Activated naive CD8-positive, alpha-beta T cell treated with anti-CD3 and anti-CD28 coated beads, Interleukin-2, amount 10 ng/mL, durations not matched to agents 7 days and 5 days (primary cell): ENCODE data around the gene KICS2. TPM values are rescaled to one million over a fixed set of nuclear protein-coding genes. Genes with fewer than 3 reads are reported as not detected.

Source experiments
- ATAC-seq: fragments of 150-1000 bp; cut with Tn5 transposase; one replicate; pipeline ENCODE4 v1.10.0; 2021; ENCODE audit warnings: low read depth, moderate library complexity
- POLR2A ChIA-PET: fragments of 350-600 bp; sonication (Branson Sonifier 250); formaldehyde crosslinking; loops from one replicate; lab custom pipeline; 2021; ENCODE audit warnings: antibody characterized with exemption; lab: Charles Lee
- DNase-seq: peaks from one replicate; pipeline ENCODE4 v3.0.0; 2021
- H3K27ac Mint-ChIP-seq: one replicate; pipeline ENCODE4 v1.8.0; 2022; ENCODE audit warnings: mild to moderate bottlenecking, mixed read lengths
- H3K27me3 Mint-ChIP-seq: one replicate; pipeline ENCODE4 v1.8.0; 2022; ENCODE audit warnings: mild to moderate bottlenecking, moderate library complexity, mixed read lengths
- H3K36me3 Mint-ChIP-seq: one replicate; pipeline ENCODE4 v1.8.0; 2021; ENCODE audit warnings: mild to moderate bottlenecking, mixed read lengths
- H3K4me1 Mint-ChIP-seq: one replicate; pipeline ENCODE4 v1.8.0; 2021; ENCODE audit warnings: mixed read lengths
- H3K4me3 Mint-ChIP-seq: one replicate; pipeline ENCODE4 v1.8.0; 2022; ENCODE audit warnings: mild to moderate bottlenecking, moderate library complexity, mixed read lengths
- H3K9me3 Mint-ChIP-seq: one replicate; pipeline ENCODE4 v1.8.0; 2021; ENCODE audit warnings: mixed read lengths
- total RNA-seq, 2 experiments: library from RNA; stranded (reverse); gene quantifications; one replicate each; pipeline ENCODE4 v1.2.3, GENCODE V29; 2021

Gene KICS2
- 10 to 100 TPM; 10.3 to 13.7 TPM for total RNA-seq

DNA sequence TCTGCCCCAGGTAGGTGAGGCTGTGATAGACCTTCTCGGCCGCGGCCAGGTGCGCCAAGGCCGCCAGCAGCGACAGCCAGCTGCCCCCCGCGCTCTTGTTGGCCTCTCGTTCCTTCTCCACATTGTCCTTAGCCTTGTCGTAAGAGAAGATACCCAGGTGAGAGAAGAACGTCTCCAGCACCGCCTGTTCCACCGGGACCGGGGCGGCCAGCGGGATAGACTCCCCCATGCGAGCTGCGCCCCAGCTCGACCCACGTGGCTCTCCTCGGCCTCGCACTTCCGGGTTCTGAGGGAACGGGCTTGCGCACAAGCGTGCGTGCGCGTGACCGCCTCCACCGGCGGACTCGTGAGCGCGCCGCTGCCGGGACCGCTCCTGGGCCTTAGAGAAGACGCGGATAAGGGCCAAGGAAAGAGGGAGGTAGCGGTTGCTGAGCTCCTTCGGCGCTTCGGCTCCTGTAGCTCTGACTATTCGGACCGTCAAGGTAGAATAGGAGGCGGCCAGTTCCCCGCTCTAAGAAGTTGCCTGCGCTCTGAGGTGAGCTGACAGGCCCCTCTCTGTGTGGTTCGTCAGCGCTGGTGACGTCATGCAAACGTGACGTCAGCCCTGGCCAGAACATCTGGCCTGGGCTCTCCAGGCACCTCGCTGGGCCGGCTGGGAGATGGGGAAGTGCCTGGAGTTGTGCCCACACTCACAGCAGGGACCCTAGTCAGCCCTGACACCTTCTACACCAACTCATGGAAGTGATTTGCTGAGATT lies at the start of gene KICS2:
KICS2 (minus strand) TSS at position 288 of the 757 bp plus-strand sequence; CDS start at position 229, 59 bp downstream.
- Mint-ChIP-seq H3K9me3 (no peaks in the 10 kb centered on the region), H3K27ac (peak within 1 kb of the TSS; percentile 98), H3K4me3 (peak within 1 kb of the TSS; percentile 96), H3K4me1 (peaks cover 30% of the 10 kb centered on the region), H3K36me3 (peaks cover 1% of the 10 kb centered on the region), H3K27me3 (peaks cover 12% of the 10 kb centered on the region)
- POLR2A ChIA-PET = interaction anchor here (0.8 to 1.2 kb wide), 2 partner anchors 101 to 182 kb away, joined by 3 read pairs; partner anchors contain the start of gene XPOT
- peak; percentile 93 for ATAC-seq
- peak; percentile 94 for DNase-seq

DNA sequence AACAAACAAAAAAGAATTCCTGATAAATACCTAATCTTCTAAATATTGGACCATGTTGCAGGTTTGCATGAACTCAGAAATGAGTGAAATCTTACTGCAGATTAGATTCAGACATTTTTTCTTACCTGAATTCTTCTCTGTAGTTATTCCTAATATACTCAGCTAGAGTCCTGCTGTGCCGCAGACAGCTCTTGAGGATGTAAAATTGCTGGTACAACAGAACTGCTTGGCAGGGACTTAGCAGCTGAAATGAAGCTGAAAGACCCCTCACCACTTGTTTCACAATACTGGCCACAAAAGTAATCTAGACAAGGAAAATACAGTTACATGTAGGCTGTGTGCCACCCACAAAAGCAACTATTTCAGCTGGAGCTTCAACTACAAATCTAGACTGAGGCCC lies 48.3 kb upstream of the KICS2 start:
- Mint-ChIP-seq H3K27me3 (peaks cover 8% of the 10 kb centered on the region), H3K36me3 (no peaks in the 10 kb centered on the region), H3K9me3 (no peaks in the 10 kb centered on the region), H3K4me1 (peaks cover 5% of the 10 kb centered on the region), H3K27ac (no peak overlapping the region), H3K4me3 (no peak overlapping the region)
- no peak for DNase-seq
- ATAC-seq = no peak
- POLR2A ChIA-PET = no interaction called here

DNA sequence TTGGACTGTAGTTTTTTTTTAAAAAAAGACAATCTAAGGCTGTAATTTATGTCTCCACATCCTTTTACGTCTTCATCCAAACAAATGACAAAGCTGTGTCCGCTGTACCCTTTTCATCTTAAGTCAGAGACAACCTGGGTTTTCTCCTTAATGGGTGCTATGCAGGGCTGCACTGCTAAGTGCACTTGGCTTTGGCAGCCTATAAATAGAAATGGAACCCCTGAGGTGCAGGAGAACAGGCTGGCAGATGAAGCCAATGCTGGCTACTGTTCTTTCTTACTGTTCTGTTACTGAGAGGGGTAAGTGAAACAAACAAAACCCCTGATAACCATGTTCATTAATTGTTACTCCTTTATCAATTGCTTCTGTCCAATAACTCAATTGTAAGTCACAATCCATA lies 47.1 kb upstream of the KICS2 start:
- Mint-ChIP-seq H3K4me3 (no peak overlapping the region), H3K27ac (no peak overlapping the region), H3K27me3 (peaks cover 11% of the 10 kb centered on the region), H3K4me1 (peaks cover 5% of the 10 kb centered on the region), H3K36me3 (no peaks in the 10 kb centered on the region), H3K9me3 (no peaks in the 10 kb centered on the region)
- ATAC-seq (no peak), DNase-seq (no peak)
- POLR2A ChIA-PET = no interaction called here

DNA sequence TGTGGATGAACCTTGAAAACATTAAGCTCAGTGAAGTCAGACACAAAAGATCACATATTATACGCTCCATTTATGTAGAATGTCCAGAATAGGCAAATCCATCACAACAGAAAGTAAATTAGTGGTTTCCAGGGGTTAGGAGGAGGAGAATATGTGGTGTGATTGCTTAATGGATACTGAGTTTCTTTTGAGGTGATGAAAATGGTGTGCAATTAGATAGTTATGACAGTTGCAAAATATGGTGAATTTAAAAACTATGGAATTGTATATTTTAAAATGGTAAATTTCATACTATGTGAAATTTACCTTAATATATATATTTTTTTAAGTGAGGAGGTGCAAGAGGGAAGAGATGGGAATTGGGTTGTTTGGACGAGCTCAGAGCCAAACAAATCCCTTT lies 46.3 kb upstream of the KICS2 start:
- H3K4me1 Mint-ChIP-seq = peaks cover 5% of the 10 kb centered on the region
- DNase-seq (no peak), ATAC-seq (no peak)
- no peaks in the 10 kb centered on the region for H3K9me3 Mint-ChIP-seq
- POLR2A ChIA-PET = no interaction called here
- H3K36me3 Mint-ChIP-seq = no peaks in the 10 kb centered on the region
- H3K4me3 Mint-ChIP-seq = no peak overlapping the region
- peaks cover 11% of the 10 kb centered on the region for H3K27me3 Mint-ChIP-seq
- H3K27ac Mint-ChIP-seq = no peak overlapping the region

DNA sequence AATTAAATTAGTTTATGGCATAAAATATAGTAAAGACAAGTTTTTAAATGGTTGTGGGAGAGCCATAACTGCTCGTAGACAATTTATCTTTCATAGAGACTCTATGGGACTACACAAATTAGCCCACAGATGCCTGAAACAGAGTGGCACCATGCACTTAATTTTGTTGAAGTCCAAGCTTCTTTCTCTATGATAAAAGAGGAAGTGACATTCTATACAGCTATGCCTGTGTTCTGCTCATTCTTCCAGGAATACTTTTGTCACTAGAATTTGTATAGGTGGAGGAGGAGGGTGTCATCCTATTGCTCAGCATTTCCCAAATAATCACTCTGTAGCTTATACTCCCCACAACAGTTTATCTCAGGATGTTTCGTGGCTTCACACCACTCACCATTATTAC lies 43.7 kb upstream of the KICS2 start:
- no peak for DNase-seq
- Mint-ChIP-seq H3K27me3 (peaks cover 10% of the 10 kb centered on the region), H3K36me3 (no peaks in the 10 kb centered on the region), H3K4me3 (no peak overlapping the region), H3K9me3 (no peaks in the 10 kb centered on the region), H3K27ac (no peak overlapping the region), H3K4me1 (peaks cover 5% of the 10 kb centered on the region)
- ATAC-seq = no peak
- POLR2A ChIA-PET = no interaction called here

DNA sequence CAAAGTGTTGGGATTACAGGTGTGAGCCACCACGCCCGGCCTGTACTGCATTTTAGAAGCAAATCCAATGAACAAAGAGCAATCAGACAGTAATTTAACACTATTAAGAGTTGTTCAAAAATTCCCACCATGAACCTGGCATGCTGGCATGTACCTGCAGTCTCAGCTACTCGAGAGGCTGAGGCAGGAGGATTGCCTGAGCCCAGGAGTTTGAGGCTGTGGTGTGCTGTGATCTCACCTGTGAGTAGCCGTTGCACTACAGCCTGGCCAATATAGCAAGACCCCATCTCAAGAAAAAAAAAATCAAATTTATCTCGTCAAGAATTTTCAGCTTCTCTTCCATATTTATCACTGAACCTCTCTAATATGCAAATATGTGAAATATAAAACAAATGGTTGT lies 39.7 kb upstream of the KICS2 start:
- Mint-ChIP-seq H3K4me3 (no peak overlapping the region), H3K27me3 (peaks cover 3% of the 10 kb centered on the region), H3K36me3 (no peaks in the 10 kb centered on the region), H3K9me3 (no peaks in the 10 kb centered on the region), H3K27ac (no peak overlapping the region), H3K4me1 (peaks cover 5% of the 10 kb centered on the region)
- DNase-seq = no peak
- POLR2A ChIA-PET = no interaction called here
- no peak for ATAC-seq

DNA sequence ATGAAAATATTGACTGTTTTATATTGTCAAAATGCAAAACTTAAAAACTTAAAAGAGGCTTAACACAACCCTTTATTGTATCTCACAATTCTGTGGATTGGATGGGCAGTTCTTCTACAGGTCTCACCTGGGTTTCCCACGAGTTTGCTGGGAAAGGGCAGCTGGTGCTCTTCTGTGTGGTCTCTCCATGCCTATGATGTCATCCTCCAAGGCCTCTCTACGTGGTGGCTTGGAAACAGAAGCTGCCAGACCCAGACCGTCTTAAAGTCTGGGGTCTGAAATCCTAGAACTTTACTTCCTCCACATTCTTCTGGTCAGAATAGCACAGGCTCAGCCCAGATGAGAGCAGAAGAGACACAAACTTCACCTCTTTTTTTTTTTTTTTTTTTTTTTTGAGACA lies 36.5 kb upstream of the KICS2 start:
- POLR2A ChIA-PET = no interaction called here
- Mint-ChIP-seq H3K9me3 (no peaks in the 10 kb centered on the region), H3K4me3 (no peak overlapping the region), H3K27ac (no peak overlapping the region), H3K36me3 (no peaks in the 10 kb centered on the region), H3K4me1 (no peaks in the 10 kb centered on the region), H3K27me3 (no peaks in the 10 kb centered on the region)
- DNase-seq (no peak), ATAC-seq (no peak)

DNA sequence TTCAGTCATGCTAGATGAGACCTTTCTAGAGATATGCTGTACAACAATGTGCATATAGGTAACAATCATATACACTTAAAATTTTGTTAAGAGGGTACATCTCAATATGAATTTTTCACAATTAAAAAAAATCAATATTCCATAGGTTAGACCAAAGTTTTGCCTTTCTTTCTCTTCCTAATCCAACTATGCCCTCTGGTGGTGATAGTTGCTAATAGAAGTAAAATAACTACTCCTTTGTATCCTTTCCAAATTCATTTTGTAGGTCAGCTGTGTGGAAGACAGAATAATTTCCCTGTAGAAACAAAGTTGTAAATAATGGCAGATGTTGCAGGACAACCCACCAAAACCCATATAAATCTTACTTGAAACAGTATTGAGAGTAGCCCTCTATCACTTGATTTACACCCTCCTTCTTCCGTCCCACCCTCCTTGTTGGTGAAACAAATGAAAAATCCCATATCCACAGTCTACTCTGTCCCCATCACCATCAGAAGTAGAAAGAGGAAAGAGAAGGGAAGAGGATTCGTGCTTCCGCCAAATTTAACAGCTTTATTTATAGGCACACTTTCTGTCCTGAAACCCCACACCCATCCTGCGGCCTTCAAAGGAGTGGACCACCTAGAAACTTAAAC lies 34.2 kb upstream of the KICS2 start:
- Mint-ChIP-seq H3K4me1 (no peaks in the 10 kb centered on the region), H3K27ac (no peak overlapping the region), H3K4me3 (no peak overlapping the region), H3K36me3 (no peaks in the 10 kb centered on the region), H3K9me3 (no peaks in the 10 kb centered on the region), H3K27me3 (no peaks in the 10 kb centered on the region)
- POLR2A ChIA-PET = no interaction called here
- ATAC-seq = no peak
- no peak for DNase-seq

DNA sequence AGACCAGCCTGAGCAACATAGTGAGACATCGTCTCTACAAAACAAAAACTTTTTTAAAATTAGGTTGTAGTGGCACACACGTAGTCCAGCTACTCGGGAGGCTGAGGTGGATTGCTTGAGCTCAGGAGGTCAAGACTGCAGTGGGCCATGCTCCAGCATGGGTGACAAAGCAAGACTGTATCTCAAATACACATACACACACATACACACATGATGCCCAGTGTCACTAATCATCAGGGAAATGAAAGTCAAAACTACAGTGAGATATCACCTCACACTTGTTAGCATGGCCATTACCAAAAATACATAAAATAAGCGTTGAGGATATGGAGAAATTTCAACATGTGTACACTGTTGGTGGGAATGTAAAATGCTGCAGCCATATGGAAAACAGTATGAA lies 33.2 kb upstream of the KICS2 start:
- no peaks in the 10 kb centered on the region for H3K9me3 Mint-ChIP-seq
- ATAC-seq = no peak
- POLR2A ChIA-PET = no interaction called here
- no peaks in the 10 kb centered on the region for H3K4me1 Mint-ChIP-seq
- no peak overlapping the region for H3K4me3 Mint-ChIP-seq
- no peaks in the 10 kb centered on the region for H3K36me3 Mint-ChIP-seq
- H3K27ac Mint-ChIP-seq = no peak overlapping the region
- DNase-seq = no peak
- no peaks in the 10 kb centered on the region for H3K27me3 Mint-ChIP-seq

DNA sequence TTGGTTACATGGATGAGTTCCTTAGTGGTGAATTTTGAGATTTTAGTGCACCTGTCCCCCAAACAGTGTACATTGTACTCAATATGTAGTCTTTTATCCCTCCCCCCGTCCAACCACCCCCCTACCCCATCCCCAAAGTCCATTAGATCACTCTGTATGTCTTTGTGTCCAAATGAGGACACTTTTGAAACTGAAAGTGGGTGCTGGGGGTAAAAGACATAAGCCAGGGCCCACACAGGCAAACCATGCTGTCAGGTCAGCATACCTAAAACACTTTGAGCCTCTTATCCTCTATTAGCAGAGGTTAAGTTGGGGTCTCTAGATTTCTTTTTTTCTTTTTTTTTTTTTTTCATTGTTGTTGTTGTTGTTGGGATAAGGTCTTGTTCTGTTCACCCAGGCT lies 31.3 kb upstream of the KICS2 start:
- no peak for DNase-seq
- POLR2A ChIA-PET = no interaction called here
- Mint-ChIP-seq H3K27ac (no peak overlapping the region), H3K27me3 (no peaks in the 10 kb centered on the region), H3K4me3 (no peak overlapping the region), H3K9me3 (no peaks in the 10 kb centered on the region), H3K36me3 (no peaks in the 10 kb centered on the region), H3K4me1 (no peaks in the 10 kb centered on the region)
- no peak for ATAC-seq

DNA sequence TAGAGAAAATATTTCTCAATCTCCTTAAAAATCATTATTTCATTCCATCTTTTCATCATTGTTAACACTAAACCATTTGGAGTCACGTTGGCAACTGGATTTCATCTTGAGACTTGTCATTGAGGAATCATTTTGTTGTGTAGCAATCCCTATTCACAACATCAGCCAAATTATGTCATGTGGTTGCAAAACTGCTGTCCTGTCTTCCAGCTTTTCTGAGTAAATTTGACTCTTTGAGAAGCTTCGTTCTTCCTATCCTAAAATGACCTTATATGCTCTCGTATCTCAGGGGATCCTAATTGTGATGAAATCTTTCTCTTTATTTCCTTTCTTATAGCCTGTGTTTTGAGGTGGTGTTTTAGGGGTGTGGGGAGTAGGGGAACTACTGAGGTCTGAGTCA lies 30.6 kb upstream of the KICS2 start:
- ATAC-seq = no peak
- no peak overlapping the region for H3K27ac Mint-ChIP-seq
- POLR2A ChIA-PET = no interaction called here

DNA sequence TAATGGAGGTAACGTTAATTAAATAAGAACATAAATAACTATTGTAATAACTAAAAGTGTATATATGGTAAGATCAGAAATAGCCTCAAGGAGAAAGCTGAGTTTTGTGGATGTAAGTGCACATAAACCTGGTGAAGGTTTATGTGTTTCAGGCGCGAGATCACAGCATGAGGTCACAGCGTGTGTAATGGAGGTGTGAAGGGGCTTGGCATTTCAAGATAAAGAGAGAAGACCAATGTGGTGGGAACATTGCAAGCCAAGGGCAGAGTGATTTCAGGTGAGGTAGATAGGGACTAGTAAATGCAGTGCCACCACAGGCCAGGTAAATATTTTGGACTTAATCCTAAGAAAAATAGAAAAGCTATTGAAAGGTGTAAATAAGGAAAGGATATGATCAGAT lies 21.7 kb upstream of the KICS2 start:
- POLR2A ChIA-PET = no interaction called here
- H3K9me3 Mint-ChIP-seq = no peaks in the 10 kb centered on the region
- no peak overlapping the region for H3K4me3 Mint-ChIP-seq
- no peak overlapping the region for H3K27ac Mint-ChIP-seq
- peaks cover 3% of the 10 kb centered on the region for H3K27me3 Mint-ChIP-seq
- ATAC-seq (no peak), DNase-seq (no peak)
- H3K4me1 Mint-ChIP-seq = no peaks in the 10 kb centered on the region
- no peaks in the 10 kb centered on the region for H3K36me3 Mint-ChIP-seq

More for the DNA sequence above, 30.6 kb upstream of the KICS2 start:
- no peak for DNase-seq
- Mint-ChIP-seq H3K27me3 (no peaks in the 10 kb centered on the region), H3K36me3 (no peaks in the 10 kb centered on the region), H3K4me1 (no peaks in the 10 kb centered on the region), H3K9me3 (no peaks in the 10 kb centered on the region), H3K4me3 (no peak overlapping the region)

DNA sequence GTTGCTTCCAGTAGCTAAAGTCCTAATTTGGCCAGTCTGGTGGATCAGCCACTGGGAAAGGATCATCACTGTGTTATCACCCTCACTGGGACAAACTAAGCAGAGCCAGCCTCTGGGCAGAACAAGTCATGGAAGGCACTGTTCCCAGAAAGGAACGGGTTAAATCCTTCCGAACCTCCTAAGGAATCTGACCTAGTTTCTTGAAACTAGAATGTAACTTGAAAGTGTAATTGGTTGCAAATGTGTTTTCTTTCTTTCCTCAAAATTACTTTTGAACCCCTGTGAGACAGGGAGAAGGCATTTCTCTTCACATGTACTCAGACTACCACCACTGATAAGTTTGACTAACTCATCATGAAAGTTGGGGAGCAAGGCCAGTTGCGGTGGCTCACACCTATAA lies 18.7 kb upstream of the KICS2 start:
- H3K4me3 Mint-ChIP-seq = no peak overlapping the region
- ATAC-seq = no peak
- no peak overlapping the region for H3K27ac Mint-ChIP-seq
- no peaks in the 10 kb centered on the region for H3K4me1 Mint-ChIP-seq
- POLR2A ChIA-PET = no interaction called here
- no peak for DNase-seq
- peaks cover 8% of the 10 kb centered on the region for H3K27me3 Mint-ChIP-seq
- no peaks in the 10 kb centered on the region for H3K36me3 Mint-ChIP-seq
- H3K9me3 Mint-ChIP-seq = no peaks in the 10 kb centered on the region

DNA sequence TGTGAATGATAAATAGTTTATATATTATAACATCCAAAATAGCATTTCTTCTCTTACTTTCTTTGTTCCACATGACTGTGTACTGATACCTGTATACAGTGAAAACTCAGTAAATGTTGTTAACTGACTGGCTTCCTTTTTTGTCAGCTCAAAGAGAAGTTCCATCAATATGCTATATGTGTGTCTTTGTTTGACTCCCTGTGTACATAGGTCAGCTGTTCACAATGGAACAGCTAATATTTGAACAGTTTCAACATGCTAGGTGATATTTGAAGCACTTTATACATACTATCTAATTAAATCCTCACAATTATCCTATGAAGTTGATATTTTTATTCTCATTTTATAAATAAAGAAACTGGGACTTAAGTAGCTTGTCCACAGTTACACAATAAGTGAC lies 15.3 kb upstream of the KICS2 start:
- peaks cover 5% of the 10 kb centered on the region for H3K27me3 Mint-ChIP-seq
- no peak overlapping the region for H3K4me3 Mint-ChIP-seq
- no peak for ATAC-seq
- no peaks in the 10 kb centered on the region for H3K9me3 Mint-ChIP-seq
- no peaks in the 10 kb centered on the region for H3K36me3 Mint-ChIP-seq
- H3K4me1 Mint-ChIP-seq = no peaks in the 10 kb centered on the region
- DNase-seq = no peak
- no peak overlapping the region for H3K27ac Mint-ChIP-seq
- POLR2A ChIA-PET = no interaction called here
